Cardiac fibroblast (primary cell): ENCODE measurements around the gene KRT26.

Source experiments
- DNase-seq, 2 donors: peaks; one replicate each; pipeline versions ENCODE4 v3.0.0 to v3.0.0-alpha.2; 2010; ENCODE audit warnings: low read depth in 2 of 2
- H3K4me3 ChIP-seq, 2 donors: replicated peaks in 1 of 2; 1 replicate in 1 of 2; 2 replicates in 1 of 2; pipeline ENCODE4 v1.5.1; 2011; ENCODE audit warnings: low read depth in 2 of 2, low read length in 2 of 2, mild to moderate bottlenecking in 2 of 2, moderate library complexity in 1 of 2
- TF ChIP-seq, protein P1 (sequence below): IDR thresholded peaks from one replicate; pipeline ENCODE4 v1.5.1; 2011; ENCODE audit warnings: low read depth, mild to moderate bottlenecking, low read length, inconsistent platforms

KRT26 gene

DNA sequence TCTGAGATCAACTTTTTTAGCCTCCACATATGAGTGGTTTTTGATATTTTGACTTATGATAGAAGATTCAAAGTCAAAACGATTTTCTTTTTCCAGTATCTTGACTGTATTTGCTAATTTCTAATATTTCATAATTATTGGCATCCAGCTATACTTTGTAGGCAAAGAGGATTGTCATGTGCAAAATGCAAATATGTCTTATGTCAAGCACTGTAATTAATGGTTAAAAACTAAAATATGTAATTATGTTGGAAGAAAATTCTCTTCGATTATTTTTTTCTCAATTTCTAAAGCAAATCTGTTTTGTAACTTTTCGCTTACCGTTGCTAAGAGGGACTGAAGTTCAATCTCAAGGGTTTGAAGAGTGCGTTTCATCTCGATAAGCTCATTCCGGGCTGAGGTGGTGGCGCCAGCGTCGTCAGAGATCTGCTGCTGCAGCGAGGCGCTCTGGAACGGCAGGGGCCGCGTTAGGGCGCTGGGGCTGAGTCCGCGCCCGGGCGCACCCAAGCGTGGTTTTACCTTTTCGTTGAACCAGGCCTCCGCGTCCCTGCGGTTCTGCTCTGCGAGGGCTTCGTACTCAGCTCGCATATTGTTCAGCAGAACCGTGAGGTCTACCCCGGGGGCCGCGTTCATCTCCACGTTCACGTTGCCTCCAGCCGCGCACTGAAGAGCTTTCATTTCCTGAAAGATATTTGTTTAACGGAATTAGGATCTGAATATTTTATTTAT lies 7.3 kb upstream of the KRT26 start:
- H3K4me3 ChIP-seq: no peak overlapping the region
- TF ChIP-seq, protein P1, sequence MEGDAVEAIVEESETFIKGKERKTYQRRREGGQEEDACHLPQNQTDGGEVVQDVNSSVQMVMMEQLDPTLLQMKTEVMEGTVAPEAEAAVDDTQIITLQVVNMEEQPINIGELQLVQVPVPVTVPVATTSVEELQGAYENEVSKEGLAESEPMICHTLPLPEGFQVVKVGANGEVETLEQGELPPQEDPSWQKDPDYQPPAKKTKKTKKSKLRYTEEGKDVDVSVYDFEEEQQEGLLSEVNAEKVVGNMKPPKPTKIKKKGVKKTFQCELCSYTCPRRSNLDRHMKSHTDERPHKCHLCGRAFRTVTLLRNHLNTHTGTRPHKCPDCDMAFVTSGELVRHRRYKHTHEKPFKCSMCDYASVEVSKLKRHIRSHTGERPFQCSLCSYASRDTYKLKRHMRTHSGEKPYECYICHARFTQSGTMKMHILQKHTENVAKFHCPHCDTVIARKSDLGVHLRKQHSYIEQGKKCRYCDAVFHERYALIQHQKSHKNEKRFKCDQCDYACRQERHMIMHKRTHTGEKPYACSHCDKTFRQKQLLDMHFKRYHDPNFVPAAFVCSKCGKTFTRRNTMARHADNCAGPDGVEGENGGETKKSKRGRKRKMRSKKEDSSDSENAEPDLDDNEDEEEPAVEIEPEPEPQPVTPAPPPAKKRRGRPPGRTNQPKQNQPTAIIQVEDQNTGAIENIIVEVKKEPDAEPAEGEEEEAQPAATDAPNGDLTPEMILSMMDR: no peak
- DNase-seq: no peak

DNA sequence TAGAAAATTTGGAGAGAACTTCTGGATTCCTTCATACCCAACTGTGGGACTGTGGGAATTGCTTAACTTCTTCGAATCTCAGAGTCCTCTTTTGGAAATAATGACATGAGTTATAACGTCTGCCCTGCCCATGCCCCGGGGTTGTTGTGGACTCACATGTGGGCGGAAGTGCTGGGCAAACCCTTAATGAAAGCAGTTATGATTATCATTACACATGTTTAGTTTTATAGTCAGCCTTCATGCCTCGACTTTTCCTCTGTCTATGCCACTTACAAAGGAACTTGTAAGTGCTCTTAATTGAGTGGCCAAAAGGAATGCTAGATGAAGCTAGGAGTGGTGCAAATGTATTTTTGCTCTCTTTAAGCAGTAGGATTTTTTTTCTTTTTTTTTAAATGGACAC lies 6.5 kb upstream of the KRT26 start:
- no peak overlapping the region for H3K4me3 ChIP-seq
- DNase-seq: no peak
- TF ChIP-seq, protein P1: no peak

DNA sequence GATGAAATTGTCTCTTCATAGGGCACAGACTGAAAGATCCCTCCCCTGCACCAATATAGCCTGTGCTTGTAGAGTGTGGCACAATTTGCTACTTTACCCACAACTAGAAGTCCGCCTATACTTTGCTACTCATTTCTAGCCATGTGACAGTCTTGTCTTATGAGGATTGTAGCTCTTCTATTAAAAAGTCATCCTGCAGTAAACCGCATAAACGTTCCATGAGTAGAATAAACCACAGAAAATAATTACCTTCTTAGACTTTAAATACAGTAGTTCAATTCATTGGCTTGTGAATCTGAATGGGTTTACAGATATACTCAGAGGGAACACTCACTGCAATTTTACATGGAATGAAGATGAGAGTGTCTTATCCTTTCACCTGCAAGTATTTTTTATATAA lies 6.0 kb upstream of the KRT26 start:
- no peak for DNase-seq
- TF ChIP-seq, protein P1: no peak
- no peak overlapping the region for H3K4me3 ChIP-seq

DNA sequence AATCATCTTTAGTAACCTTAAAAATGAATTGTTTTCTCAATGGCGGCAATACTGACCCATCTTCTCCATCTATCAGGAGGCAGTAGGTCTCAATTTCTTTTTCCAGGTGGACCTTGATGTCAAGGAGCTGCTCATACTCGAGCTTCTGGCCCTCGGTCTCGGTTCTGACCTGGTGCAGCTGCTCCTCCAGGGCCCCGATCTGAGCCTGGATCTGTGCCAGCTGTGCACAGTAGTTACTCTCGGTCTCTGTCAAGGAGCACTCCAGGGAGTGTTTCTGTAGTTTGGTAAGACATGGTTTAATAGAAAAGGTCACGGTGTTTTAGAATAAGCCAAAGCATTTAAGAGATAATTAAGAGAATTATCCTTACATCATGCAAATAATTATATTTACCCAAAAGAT lies 5.5 kb upstream of the KRT26 start:
- TF ChIP-seq, protein P1: no peak
- H3K4me3 ChIP-seq: no peak overlapping the region
- DNase-seq: no peak

DNA sequence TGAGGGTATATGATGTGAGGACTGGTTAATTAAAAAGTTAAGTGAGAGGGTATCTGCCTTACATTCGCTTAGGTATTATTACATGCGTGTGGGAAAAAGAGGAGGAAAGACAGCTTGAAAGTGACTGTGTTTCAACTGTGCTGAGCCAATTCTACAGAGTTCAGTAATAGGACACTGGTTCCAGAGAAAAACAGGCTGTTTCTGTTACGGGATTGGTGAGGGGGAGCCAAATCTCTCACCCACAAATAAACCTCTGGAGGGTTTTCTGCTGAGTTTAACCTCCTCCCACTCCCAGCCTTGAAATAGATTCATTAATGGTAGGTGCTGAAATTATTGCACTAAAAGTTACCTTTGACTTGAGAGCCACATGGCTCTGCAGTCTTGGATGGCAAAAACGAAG lies 3.9 kb upstream of the KRT26 start:
- H3K4me3 ChIP-seq: no peak overlapping the region
- TF ChIP-seq, protein P1: no peak
- no peak for DNase-seq

DNA sequence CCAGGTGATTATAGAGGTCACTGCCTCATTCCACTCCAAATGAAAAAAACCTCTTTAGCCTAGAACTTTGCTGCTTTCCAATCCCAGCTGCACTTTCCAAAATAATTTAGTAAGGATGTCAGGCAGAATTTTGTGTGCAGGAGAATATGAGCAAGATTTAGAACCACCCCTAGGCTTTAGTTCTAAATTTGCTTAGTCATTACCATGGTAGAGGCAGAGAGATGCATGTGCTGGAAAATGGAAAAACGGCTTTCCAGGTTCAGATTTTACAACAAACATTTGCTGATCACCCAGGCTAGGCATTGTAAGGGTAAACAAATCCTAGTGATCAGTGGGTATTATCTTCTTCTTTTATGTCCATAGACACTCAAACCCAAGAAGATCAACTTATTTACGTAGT lies 6.3 kb downstream of the KRT26 start:
- DNase-seq: no peak
- TF ChIP-seq, protein P1: no peak
- no peak overlapping the region for H3K4me3 ChIP-seq

DNA sequence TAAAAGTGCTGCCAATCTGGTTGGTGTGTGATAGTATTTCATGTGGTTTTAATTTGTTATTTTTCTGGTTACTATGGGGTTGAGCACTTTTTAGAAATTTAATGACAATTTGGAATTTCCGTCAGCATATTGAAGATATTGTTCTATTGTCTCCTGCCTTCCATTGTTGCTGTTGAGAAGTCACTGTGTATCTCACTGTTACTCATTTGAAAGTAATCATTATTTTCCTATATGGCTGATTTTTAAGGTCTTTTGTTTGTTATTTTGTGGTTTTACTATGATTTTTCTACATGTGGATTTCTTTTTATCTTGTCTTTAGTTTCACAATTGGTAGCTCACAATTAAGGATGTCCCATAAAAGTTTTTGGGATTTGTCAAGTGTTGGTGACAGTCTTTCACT lies 8.2 kb downstream of the KRT26 start:
- H3K4me3 ChIP-seq: no peak overlapping the region
- DNase-seq: no peak
- TF ChIP-seq, protein P1: no peak
